ENCODE results near the gene OR4F6. TPM values are rescaled to one million over a fixed set of nuclear protein-coding genes. Genes with fewer than 3 reads are reported as not detected.
"Not testable (repeated sequence)": the region's sequence is repeated elsewhere in the genome, so short reads cannot be mapped to it uniquely, and the experiment has no call there.

The OR4F6 gene
- total RNA-seq, 1 donor from 2014 or later: not detected

DNA sequence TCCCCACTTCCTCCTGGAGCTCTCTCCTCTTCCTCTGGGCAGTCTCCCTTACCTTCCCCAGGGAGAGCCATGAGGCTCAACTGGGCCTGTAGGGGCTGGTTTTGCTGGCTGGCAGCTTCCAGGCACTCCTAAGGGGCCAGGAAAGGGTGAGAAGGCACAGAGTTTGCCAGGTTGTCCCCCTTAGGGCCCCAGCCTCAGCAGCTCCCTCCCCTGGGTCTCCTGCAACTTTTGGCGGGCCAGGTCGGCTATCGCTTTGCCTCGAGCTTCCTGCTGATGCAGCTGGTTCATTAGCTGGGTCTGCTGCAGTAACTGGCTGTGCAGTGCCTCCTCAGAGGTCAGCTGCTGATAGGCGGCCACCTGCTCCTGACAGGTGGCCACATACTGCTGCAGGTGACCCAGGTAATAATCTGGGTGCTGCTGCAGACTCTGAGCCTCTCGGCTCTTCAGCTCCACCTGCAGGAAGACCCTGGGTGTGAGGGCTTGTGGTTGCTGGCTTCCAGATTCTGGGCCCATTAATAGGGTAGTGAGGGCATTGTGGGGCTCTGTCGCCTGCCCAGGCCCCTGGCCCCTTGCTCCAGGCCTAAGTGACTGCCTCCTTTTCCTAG lies 29.7 kb upstream of the OR4F6 start:
- H3K36me3 Mint-ChIP-seq (ENCODE audit: insufficient read depth): no peaks in the 10 kb centered on the region
- H3K4me3 Mint-ChIP-seq (ENCODE audit: low read depth): no peak overlapping the region
- no peaks in the 10 kb centered on the region for H3K4me1 Mint-ChIP-seq (ENCODE audit: low read depth)
- TF ChIP-seq, protein P1, sequence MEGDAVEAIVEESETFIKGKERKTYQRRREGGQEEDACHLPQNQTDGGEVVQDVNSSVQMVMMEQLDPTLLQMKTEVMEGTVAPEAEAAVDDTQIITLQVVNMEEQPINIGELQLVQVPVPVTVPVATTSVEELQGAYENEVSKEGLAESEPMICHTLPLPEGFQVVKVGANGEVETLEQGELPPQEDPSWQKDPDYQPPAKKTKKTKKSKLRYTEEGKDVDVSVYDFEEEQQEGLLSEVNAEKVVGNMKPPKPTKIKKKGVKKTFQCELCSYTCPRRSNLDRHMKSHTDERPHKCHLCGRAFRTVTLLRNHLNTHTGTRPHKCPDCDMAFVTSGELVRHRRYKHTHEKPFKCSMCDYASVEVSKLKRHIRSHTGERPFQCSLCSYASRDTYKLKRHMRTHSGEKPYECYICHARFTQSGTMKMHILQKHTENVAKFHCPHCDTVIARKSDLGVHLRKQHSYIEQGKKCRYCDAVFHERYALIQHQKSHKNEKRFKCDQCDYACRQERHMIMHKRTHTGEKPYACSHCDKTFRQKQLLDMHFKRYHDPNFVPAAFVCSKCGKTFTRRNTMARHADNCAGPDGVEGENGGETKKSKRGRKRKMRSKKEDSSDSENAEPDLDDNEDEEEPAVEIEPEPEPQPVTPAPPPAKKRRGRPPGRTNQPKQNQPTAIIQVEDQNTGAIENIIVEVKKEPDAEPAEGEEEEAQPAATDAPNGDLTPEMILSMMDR (IDR thresholded peaks at IDR 0.05; ENCODE audit: unreplicated experiment): peak; percentile 42
- H3K27ac Mint-ChIP-seq: no peak overlapping the region
- H3K27me3 Mint-ChIP-seq: peaks cover 36% of the 10 kb centered on the region
- no peak for DNase-seq (ENCODE audit: low spot score, unreplicated experiment)
- no peaks in the 10 kb centered on the region for H3K9me3 Mint-ChIP-seq (ENCODE audit: low read depth)

DNA sequence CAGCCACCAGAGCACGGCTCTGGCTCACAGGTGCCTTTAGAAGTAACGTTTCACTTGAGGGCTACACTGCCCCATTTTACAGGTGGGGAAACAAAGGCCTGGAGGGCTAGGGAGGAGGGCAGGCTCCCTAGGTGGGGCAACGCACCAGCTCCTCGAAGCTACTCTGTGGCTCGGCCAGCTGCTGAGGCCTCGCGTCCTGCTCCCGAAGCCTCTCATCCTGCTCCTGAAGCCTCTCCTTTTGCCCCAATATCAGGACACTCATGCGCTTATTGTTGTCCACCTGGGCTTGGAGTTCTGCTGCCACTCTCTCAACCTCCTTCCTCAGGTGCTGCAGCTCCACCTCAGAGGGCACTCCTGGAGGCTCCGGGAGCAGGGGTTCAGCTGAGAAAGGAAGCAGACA lies 28.2 kb upstream of the OR4F6 start:
- no peak overlapping the region for H3K4me3 Mint-ChIP-seq (ENCODE audit: low read depth)

DNA sequence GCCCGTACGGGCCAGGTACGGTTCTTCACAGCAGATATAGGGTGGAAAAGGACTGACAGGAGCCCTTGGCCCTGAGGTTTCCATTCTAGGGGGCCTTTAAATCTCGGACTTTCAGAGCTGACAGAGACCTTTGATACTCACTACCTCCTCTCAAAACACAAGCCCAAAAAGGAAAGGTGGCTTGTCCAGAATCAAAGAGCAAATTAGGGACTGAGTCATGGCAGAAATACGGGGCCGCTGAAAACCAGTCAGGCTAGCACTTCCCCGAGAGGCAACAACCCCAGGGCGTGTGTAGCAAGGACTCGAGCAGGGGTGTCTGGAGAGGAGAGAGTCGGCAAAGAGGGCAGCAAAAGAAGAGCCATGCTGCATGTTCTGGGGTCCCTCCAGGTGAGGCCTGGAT lies 24.7 kb upstream of the OR4F6 start:
- not testable (repeated sequence) for H3K4me1 Mint-ChIP-seq (ENCODE audit: low read depth); H3K27ac Mint-ChIP-seq; H3K9me3 Mint-ChIP-seq (ENCODE audit: low read depth); DNase-seq (ENCODE audit: low spot score, unreplicated experiment); H3K4me3 Mint-ChIP-seq (ENCODE audit: low read depth); H3K36me3 Mint-ChIP-seq (ENCODE audit: insufficient read depth)
- peaks cover 33% of the 10 kb centered on the region for H3K27me3 Mint-ChIP-seq

More for the DNA sequence above, 28.2 kb upstream of the OR4F6 start:
- Mint-ChIP-seq H3K9me3 (ENCODE audit: low read depth) (no peaks in the 10 kb centered on the region), H3K4me1 (ENCODE audit: low read depth) (no peaks in the 10 kb centered on the region), H3K27me3 (peaks cover 44% of the 10 kb centered on the region), H3K36me3 (ENCODE audit: insufficient read depth) (no peaks in the 10 kb centered on the region), H3K27ac (no peak overlapping the region)
- TF ChIP-seq, protein P1 (IDR thresholded peaks at IDR 0.05; ENCODE audit: unreplicated experiment): no peak
- DNase-seq (ENCODE audit: low spot score, unreplicated experiment): no peak

DNA sequence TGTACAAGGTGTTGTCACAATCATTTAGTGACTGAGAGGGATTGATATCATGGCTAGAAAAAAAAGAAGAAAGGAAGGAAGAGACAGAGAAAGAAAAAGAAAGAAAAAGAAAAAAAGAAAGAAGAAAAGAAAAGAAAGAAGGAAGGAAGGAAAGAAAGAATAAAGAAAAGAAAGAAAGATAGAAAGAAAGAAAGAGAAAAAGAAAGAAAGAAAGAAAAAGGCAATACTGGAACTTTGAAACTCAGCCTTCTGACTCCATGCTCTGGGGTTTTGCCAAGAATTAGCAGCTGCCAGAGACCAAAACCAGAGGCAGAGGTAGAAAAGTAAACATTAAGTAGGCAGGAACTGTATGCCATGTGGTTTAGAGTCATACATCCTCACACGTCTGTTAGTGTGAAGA lies 23.1 kb upstream of the OR4F6 start:
- H3K27ac Mint-ChIP-seq; H3K36me3 Mint-ChIP-seq (ENCODE audit: insufficient read depth); DNase-seq (ENCODE audit: low spot score, unreplicated experiment); H3K4me1 Mint-ChIP-seq (ENCODE audit: low read depth); H3K4me3 Mint-ChIP-seq (ENCODE audit: low read depth); H3K9me3 Mint-ChIP-seq (ENCODE audit: low read depth): not testable (repeated sequence)
- H3K27me3 Mint-ChIP-seq: peaks cover 34% of the 10 kb centered on the region

DNA sequence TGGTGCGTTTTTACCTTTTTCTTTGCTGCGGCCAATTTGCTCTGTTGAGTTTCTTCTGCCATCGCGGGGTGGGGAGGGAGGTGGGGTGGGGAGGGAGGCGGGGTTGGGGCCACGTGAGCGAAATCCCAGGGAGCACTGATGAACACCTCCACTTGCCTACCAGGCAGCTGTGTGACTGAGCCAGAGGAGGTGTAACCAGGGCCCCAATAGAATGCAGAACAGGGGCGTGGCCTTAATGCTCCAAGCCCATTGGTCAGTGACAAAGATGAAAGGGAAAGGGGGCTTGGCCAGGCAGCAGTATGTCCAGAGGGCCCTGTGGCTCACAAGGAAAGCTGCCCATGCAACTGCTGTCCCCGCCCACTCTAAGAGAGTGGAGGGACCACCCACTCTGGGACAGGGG lies 21.4 kb upstream of the OR4F6 start:
- H3K27ac Mint-ChIP-seq: no peak overlapping the region
- H3K36me3 Mint-ChIP-seq (ENCODE audit: insufficient read depth): no peaks in the 10 kb centered on the region
- peaks cover 2% of the 10 kb centered on the region for H3K9me3 Mint-ChIP-seq (ENCODE audit: low read depth)
- H3K4me1 Mint-ChIP-seq (ENCODE audit: low read depth): no peaks in the 10 kb centered on the region
- no peak for DNase-seq (ENCODE audit: low spot score, unreplicated experiment)
- TF ChIP-seq, protein P1 (IDR thresholded peaks at IDR 0.05; ENCODE audit: unreplicated experiment): no peak
- H3K27me3 Mint-ChIP-seq: peaks cover 22% of the 10 kb centered on the region
- H3K4me3 Mint-ChIP-seq (ENCODE audit: low read depth): no peak overlapping the region

DNA sequence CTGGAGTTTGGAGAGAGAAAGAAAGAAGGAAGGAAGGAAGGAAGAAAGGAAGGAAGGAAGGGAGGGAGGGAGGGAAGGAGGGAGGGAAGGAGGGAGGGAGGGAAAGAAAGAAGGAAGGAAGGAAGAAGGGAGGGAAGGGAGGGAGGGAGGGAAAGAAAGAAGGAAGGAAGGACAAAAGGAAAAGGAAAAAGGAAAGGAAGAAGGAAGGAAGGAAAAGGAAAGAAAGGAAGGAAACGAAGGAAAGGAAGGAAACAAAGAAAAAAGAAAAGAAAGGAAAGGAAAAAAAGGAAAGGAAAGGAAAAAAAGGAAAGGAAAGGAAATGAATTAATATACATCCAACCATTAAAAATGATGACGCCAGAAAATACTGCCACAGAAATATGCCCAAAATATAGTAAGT lies 18.7 kb upstream of the OR4F6 start:
- DNase-seq (ENCODE audit: low spot score, unreplicated experiment): no peak
- no peaks in the 10 kb centered on the region for H3K36me3 Mint-ChIP-seq (ENCODE audit: insufficient read depth)
- H3K9me3 Mint-ChIP-seq (ENCODE audit: low read depth): peaks cover 3% of the 10 kb centered on the region
- H3K4me1 Mint-ChIP-seq (ENCODE audit: low read depth): peaks cover 2% of the 10 kb centered on the region
- peaks cover 9% of the 10 kb centered on the region for H3K27me3 Mint-ChIP-seq
- no peak overlapping the region for H3K27ac Mint-ChIP-seq
- no peak overlapping the region for H3K4me3 Mint-ChIP-seq (ENCODE audit: low read depth)
- TF ChIP-seq, protein P1 (IDR thresholded peaks at IDR 0.05; ENCODE audit: unreplicated experiment): no peak

DNA sequence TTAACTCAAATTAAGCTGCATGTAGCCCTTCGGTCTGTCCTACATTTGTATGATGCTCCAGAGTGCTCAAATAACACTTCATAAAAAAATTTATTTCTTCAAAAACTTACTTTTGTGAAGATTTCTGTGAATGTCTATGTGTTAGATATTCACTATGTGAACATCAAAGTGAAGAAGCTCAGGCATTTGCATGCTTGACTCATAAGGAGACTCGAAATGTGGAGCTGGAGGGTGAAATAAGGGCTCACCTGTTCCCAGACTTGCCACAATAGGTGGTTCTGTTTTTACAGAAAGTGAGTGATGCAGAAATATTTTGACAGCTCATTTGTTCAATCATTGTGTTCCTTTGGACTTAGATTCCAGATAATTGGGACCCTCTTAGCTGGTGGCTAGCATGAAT lies 16.9 kb upstream of the OR4F6 start:
- H3K27me3 Mint-ChIP-seq; H3K4me3 Mint-ChIP-seq (ENCODE audit: low read depth); H3K4me1 Mint-ChIP-seq (ENCODE audit: low read depth); H3K27ac Mint-ChIP-seq; H3K9me3 Mint-ChIP-seq (ENCODE audit: low read depth); DNase-seq (ENCODE audit: low spot score, unreplicated experiment); H3K36me3 Mint-ChIP-seq (ENCODE audit: insufficient read depth): not testable (repeated sequence)

DNA sequence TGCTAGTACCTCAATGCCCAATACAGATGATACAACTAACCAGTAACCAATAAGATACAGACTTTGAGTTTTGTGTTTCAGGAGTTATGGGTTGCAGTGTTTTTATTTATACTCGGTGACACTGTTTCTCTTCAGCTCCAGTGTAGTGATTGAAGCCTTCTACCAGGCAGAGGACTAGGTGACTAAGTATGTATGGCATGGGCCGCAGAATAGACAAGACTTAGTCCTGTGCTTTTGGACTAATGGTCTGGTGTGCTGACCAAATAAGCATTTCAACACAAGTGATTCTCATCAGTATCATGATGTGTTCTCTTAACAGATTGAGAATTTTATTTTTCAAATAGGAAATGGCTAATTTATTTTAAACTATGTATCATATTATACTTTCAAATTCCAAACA lies 15.3 kb upstream of the OR4F6 start:
- H3K4me1 Mint-ChIP-seq (ENCODE audit: low read depth); H3K36me3 Mint-ChIP-seq (ENCODE audit: insufficient read depth); H3K4me3 Mint-ChIP-seq (ENCODE audit: low read depth); H3K9me3 Mint-ChIP-seq (ENCODE audit: low read depth); H3K27me3 Mint-ChIP-seq; H3K27ac Mint-ChIP-seq; DNase-seq (ENCODE audit: low spot score, unreplicated experiment): not testable (repeated sequence)

DNA sequence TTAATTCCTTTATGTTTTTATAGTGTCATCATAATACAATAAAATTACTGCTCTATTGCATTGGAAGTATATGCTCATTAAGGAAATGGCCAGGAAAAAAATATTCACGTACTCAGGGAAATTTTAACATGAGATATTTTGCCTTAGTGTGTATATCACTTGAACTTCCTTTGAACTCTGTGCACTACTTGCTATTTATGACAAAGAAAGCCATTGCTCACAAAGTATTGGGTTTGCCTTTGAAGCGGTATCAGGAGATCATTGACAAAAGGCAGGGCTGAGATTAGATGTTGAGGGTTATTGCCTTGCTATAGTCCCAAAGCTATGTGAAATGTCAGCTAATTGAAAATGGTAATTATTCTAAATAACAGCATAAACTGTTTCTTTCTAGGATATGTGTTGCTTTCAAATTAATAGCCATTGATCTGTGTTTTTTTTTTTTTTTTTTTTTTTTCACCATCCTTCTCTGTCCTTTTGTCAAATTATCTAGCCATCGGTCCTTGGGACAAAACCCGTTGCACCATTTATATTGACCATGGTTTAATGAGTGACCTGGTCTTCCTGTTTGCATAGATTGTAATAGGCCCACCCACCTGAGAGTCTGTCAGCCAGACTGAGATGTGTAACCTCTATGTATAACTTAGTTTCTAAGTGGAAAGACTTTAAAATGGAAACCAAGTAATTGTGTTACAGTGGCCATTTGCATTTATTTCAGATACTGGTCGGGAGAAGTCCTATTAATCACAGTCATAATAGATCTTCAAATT lies 14.6 kb upstream of the OR4F6 start:
- H3K27me3 Mint-ChIP-seq; DNase-seq (ENCODE audit: low spot score, unreplicated experiment); H3K27ac Mint-ChIP-seq; H3K4me1 Mint-ChIP-seq (ENCODE audit: low read depth); H3K4me3 Mint-ChIP-seq (ENCODE audit: low read depth); H3K36me3 Mint-ChIP-seq (ENCODE audit: insufficient read depth); H3K9me3 Mint-ChIP-seq (ENCODE audit: low read depth): not testable (repeated sequence)

Measured in progenitor cell of endocrine pancreas (in vitro differentiated cells).